SH-SY5Y (cell line): ENCODE data around the gene C20orf204.

Experiments used
- GATA2 ChIP-seq: IDR thresholded peaks from 2 replicates; pipeline ENCODE4 v1.6.1; 2011; ENCODE audit warnings: mild to moderate bottlenecking, low read depth, low read length
- GATA3 ChIP-seq: IDR thresholded peaks from 2 replicates; pipeline ENCODE4 v1.6.1; 2011; ENCODE audit warnings: low read depth, mild to moderate bottlenecking, low read length, moderate library complexity

DNA sequence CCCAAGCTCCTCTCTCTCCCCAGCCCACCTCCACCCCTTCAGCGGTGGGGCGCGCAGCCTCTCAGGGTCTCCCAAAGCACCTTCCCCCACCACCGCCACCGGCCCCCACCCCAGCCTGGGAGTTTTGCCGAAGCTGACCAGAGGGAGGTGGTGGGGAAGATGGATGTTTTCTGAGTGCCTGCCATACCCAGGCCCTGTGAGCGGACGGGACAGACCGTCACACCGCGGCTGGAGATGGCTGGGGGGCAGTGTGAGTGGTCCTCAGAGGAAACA lies 5.7 kb downstream of the C20orf204 start:
- TF ChIP-seq GATA2 (no peak), GATA3 (no peak)
